GM21786 (cell line): ENCODE measurements around the gene MDH1B.
A peak's percentile ranks its signal among the peaks of the same experiment; 100 is the strongest.
"Not testable (repeated sequence)": the region's sequence is repeated elsewhere in the genome, so short reads cannot be mapped to it uniquely, and the experiment has no call there.

ENCODE experiments used
- ATAC-seq: cut with Tn5 transposase; IDR thresholded peaks from one replicate; pipeline ENCODE4 v1.9.1; 2021; ENCODE audit not compliant: unreplicated experiment

Gene MDH1B

DNA sequence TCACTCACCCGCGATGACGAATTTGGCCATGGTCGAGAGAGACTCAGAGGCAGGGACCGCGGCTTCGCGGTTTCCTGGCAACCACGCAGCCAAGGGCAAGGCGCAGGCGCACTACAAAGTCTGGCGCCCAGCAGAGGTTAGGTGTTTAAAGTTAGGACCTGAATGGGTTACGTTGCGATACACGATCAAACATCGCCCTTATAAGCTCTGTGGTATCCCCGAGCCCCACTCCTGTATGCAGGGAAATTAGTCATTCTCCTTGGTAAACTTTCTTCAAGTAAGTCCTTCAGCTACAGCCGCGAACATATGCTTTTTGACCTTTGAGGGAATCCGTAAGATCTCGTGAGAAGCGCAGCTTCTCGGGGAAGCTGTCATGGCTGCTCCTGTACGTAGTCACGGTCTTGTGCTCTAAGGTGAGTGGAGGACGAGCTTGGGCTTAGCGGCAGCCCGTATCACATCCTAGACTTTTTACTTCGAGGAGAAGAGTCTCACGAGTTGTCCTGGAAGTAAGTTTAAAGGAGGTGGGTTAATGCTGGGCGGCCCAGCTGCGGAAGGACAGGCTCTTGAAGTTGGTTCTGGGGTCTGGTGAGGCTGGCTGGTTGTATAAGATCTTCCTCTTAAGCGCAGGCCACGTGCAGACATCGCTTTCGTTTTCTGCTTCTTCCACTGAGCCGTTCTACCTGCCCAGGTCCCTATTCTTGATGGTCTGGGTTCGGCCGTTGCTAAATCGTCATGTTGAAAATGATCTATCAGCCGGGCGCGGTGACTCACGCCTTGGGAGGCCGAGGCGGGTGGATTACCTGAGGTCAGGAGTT is at the start of gene MDH1B, which contains the start of gene FASTKD2:
TSS of gene MDH1B (minus strand) at position 87 of the 815 bp plus-strand sequence. CDS start at position 30, 57 bp downstream.
TSS of gene FASTKD2 (plus strand) at position 365 of the 815 bp plus-strand sequence. CDS start 1,088 bp downstream, outside the sequence.
- peak; percentile 91 for ATAC-seq

DNA sequence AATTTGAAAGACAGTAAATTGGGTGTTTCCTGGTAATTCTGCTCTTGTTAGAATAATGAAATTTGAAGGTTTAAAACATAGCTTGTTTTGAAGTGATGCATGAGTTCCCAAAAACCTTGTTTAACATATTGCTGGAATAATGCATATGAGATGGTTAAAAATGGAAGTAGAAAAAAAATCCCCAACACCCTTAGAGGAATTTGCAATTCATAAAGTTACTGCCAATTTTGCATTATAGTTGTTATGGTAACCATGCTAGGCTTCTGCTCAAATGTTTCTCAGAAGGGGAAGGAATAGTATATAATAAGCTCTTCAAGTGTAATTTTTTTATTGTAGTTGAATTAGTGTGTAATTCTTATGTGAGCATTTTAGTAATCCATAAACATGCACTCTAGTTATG is 49.4 kb upstream of the MDH1B start:
- ATAC-seq = no peak

DNA sequence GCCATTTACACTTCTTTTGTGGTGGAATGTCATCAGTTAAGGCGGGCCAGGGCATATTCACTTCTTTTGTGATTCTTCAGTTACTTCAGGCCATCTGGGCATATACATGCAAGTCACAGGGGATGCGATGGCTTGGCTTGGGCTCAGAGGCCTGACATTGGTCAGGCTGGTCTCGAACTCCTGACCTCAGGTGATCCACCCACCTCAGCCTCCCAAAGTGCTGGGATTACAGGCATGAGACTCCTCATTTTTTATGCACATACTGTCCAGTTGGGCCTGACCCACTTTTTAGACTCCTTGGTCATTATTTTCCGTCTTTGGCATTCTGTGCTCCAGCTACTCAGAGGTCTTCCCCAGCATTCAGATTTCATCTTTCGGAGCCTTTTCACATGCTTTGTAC is 47.3 kb upstream of the MDH1B start:
- not testable (repeated sequence) for ATAC-seq

DNA sequence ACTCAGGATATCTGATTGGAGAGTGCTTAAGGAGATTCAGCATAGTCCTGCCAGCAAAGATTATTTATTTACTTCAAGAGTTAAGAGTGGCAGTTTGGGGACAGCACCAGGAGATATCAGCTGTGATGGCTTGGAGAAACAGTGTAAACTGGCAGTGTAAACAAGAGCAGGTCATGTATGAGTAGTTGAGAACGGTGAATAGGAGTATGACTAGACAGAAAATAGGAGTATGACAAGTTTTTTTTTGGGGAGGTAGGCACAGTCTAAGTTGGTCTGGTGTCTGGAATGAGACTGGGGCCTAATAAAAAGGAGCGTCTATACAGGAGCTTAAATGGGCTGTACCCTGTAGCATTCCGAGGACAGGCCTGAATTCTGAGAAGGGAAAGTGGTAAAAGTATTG is 42.5 kb upstream of the MDH1B start:
- not testable (repeated sequence) for ATAC-seq

DNA sequence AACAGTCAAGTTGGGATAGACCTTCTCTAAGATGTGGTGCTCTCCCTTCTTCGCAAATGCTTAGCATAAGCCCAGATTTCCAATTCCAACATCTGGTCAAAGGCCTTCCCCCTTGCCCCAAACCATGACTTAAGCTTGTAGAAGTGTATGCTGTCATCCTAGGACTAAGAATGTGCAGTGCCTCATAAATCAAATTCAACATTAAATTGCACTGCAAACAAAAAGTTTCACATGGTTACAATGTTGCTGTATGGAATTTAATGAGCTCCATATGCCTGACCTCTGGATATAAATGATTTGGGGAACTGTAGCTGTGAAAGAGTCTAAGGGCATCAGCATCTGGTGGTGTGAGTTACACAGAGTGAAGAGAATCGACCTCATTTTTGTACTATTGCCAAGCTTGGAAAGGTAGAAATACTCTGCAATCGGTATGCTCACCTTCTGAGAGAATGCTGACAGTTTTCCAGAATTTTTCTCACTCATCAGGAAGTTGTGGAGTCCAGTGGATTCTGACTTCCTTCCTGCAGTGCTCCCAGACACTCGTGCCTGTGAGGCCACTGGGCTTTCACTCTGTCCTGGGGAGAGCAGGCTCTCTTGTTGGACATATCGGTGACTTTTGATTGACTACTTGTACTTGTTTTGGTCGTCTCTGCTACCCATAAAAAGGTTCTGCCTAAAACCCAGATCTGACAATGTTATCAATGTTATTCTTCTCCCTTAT is 40.9 kb upstream of the MDH1B start:
- ATAC-seq = no peak

DNA sequence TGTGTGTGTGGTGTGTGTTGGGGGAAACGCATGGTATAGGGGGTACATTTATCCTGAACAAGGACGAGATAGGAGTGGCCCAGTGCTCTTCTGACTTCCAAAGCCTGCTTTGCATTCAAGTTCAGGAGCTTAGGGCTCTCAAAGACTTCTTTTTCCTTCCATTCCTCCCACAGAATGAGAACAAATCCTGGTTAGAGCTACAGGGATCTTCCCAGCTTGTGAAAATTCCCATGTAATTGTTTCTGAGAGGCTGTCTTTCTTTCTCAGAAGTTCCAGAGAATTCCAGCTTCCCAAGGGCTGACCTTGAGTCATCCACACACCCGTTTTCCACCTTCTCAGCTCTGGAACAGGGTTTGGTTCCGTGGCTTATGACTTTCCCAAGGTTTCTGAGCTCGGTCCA is 39.2 kb upstream of the MDH1B start:
- ATAC-seq = no peak

DNA sequence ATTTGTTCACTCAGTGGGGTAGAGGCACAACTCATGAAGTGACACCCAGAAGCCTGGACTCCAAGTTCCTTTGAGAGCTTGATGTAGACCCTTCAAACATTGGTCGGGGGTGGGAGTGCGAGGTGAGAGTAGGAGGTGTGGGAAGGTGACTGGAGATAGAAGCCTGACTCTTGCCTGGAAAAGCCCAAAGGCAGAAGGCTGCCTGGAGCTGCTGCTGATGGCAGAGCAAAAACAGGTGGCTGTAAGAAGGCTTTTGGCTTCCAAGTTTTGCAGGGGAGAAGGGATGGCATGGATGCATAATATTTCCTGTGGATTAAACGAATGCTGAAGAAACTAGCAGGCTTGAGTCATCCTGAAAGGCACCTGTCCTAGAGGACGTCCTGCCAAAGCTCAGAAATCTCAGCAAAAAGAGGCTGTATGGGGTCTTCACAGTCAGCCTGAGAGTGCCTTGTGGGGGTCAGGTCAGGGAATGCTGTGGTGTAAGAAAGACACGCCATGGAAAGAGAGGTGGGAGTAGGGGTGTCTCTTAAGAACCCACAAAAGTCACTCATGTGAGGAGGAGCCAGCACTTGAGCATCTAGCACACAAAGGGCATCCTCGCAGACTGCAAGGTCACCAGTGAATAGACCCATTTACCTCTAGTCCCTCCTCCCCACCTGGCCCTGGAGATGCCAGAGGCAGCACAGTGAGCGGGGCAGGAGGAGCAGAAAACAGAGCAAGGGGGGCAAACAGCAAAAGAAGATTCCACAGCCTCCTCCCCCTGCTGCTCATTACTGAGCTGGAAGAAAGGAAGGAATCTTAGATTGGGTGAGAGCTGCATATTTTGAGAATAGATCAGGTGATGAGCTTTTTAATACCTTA is 37.8 kb upstream of the MDH1B start:
- no peak for ATAC-seq

DNA sequence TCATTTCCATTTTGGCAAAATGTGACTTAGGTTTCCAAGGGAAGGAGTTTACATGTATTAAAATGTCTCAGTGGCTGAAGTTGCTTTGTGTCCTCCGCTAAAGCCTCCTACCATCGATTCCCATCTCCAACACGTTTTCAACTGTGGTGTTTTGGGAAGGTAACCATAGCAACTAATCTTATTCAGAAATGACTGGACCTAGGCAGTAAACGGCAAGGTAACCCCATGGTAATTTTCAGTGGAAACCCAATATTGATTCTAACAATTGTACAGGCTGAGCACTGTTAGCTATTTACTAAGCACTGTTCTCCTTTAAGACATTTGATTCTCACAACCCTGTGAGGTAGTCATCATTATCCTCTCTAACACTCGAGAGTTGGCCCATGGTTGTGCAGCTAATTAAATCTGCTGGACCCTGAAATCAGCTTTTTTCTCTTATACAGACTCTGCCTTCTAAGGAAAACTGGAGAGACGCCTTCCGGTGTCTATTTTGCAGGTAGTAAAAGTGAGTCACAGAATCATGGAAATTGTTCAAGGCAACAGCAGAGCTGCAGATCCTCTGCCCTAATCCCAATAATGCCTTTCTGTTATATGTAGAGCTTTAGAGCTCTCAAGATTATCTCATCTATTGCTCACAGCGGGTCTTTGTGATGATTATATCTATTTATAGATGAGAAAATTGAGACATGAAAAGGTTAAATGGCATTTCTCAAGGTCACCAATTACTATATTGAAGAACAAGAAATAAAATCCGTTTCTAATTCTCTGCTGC is 36.5 kb upstream of the MDH1B start:
- ATAC-seq = no peak

DNA sequence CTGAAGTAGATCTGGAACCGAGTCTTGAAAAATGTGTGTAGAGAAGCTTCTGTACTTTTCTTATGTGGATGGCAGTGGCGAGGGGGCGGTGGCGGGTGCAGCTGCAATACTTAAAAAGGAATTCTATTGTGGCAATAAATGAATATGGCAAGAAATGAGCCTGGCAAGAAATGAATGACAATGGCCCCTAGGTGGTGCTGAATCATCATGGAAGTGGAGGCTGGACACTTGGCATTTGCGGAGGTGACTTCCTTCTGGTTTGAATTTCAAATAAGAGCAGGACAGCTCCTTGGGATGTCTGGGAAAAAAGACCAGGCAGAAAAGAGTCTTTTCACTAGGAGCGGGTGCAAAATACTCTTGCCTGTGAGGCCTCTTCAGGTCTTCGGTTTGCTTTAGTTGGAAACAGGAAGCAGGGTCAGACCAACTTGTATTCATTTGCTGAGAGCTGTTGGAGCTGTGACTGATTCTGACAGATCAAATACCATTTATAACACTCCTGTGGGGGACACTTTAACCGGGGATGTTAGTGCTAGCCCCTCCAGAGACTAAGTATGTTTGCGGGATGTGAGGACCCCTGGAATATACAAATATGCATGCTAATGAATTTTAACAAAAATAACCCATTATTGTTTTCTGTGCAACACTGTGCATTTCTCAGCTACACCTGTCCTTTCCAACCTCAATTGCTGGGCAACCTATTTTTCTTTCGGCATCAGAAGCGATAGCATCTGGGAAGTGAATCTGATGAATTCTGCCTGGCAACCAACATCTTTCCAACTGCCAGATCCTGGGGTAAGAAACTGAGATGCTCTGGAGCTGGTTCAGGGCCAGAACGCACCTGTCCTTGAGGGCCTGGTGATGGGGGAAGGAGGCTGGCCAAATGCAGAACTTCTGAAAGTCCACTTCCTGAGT is 35.6 kb upstream of the MDH1B start:
- ATAC-seq = peak; percentile 43

DNA sequence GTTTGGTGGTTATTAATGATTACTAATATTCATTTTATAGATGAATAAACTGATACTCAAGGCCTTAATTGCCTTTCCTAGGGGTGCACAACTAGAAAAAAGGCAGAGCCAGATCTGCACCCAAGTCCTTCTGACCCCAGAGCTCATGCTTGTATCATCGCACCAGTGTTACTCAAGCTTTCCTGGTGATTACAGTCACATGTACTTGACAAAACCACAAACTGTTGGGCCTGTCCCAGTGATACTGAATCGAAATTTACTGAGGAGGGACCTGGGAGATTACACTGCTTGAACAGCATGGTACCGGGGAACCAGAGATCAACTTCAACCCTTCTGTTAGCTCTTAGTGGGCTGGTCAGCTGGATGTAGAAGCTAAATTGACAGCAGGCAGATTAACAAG is 34.0 kb upstream of the MDH1B start:
- no peak for ATAC-seq

DNA sequence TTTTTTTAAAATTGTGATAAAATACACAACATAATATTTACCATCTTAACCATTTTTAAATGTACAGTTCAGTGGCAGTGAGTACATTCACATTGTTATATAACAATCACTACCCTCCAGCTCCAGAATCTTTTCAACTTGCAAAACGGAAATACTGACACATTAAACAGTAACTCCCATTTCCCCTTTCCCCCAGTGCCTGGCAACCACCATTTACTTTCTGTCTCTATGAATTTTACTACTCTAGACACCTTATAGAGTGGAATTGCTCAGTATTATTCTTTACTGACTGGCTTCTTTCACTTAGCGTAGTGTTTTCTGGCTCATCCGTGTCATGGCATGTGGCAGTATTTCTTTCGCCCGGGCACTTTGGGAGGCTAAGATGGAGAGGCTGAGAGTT is 32.9 kb upstream of the MDH1B start:
- ATAC-seq = peak; percentile 82

DNA sequence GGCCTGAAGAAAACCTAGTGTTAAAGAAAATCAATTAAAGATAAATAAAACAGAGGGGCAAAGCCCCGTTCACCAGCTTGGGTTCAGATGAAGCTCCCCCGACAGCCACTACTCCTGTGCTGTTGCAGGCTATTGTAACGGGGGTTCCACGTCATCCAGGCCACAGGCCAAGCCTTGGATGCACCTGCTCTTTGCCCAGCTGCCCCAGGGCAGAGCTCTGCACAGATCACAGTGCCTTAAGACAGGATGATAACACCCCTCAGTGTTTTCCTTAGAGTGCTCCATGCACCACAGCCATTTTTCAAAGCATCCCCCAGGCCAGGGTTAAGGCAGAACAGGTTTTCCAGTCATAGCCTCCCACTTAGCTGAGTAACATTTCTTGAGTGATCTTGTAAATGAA is 32.2 kb upstream of the MDH1B start:
- ATAC-seq = no peak

DNA sequence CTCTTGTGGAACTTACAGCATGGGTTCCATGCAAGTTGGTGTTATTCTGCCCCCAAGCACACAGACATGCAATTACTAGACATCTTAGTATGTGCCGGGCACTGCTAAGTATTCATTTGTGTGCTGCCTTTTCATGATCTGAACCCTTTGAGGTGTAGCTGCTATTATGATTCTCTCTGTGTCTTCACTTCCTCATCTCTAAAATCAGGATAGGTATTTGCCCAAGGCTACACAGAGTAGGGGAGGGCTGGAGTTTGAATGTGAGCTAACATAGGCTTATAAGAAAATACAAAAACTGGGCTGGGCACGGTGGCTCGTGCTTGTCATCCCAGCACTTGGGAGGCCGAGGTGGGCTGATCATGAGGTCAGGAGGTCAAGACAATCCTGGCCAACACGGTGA is 27.5 kb upstream of the MDH1B start:
- ATAC-seq = no peak

DNA sequence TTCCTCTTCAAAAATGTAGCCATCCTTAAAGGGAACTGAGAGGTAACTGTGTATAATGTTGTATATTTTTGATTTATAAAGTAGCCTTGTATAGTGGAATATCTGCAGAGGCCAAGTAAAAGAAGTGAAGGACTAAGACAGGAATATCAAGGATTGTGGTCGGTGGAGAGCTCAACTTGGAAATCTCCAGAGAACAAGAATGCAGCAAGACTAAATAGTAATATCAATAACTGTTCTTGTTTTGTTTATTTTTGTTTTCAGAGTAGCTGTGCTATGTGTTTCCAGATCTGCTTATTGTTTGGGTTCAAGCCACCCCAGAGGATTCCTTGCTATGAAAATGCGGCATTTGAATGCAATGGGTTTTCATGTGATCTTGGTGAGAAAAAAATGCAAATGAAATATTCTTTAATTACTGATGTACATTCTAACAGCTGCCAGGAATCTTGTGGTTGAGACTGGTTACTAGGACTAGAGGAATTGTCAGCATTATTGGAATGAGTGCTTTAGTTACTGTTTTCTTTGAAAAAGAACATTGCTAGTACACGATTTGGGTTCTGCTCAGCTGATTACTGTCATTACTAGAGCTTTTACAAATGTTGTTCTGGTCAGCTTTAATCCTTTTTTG is 25.3 kb upstream of the MDH1B start:
- ATAC-seq = no peak

DNA sequence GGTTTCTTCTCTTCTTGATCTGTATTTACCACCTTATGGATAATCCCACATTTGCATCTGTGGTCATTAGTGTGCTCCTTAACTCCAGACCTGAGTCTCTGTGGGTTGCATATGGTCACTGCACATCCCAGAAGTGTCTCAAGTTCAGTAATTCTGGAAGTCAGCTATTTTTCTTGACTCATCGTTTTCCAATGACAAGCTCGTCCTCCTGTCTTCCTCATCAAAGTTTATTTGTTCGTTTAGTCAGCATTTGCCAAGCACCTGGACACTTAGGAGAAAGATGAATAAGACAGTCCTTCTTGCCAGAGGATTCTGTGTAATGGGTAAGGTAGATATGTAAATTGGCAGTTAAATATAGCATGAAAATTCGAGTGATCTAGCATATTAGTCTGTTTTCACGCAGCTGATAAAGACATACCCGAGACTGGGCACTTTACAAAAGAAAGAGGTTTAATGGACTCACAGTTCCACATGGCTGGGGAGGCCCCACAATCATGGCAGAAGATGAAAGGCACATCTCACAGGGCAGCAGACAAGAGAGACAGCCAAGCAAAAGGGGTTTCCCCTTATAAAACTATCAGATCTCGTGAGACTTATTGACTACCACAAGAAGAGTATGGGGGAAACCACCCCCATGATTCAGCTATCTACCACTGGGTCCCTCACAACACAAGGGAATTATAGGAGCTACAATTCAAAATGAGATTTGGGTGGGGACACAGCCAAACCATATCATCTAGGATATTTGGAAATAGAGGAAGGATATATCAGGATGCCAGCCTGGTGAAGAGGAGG is 19.6 kb upstream of the MDH1B start:
- ATAC-seq = no peak

DNA sequence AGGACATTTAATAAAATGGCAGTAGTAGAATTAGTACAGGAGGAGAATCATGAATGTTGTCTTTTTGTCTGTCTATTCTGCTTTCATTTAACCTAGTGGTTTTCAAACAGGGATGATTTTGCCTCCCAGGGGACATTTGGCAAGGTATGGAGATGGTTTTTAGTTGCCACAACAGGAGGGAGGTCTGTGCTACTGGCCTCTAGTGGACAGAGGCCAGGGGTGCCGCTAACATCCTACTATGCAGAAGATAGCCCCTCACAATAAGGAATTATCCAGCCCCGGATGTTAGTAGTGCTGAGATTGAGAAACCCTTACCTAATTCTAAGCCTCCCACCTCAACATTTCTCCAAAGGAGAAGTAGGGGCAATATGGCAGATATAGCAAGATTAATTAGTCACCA is 18.6 kb upstream of the MDH1B start:
- no peak for ATAC-seq

DNA sequence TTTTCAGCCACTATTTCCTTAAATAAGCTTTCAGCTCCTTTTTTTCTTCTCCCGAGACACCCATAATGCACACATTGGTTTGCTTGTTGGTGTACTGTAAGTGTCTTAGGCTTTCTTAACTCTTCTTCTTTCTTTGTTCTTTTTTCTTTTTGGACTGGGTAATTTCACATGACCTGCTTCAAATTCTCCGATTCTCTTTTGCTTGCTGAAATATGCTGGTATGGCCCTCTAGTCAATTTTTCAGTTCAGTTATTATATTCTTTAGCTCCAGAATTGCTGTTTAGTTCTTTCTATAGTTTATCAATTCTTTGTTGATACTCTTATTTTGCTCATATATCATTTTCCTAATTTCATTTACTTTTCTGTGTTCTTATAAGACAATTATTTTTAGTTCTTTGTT is 15.5 kb upstream of the MDH1B start:
- ATAC-seq = no peak

DNA sequence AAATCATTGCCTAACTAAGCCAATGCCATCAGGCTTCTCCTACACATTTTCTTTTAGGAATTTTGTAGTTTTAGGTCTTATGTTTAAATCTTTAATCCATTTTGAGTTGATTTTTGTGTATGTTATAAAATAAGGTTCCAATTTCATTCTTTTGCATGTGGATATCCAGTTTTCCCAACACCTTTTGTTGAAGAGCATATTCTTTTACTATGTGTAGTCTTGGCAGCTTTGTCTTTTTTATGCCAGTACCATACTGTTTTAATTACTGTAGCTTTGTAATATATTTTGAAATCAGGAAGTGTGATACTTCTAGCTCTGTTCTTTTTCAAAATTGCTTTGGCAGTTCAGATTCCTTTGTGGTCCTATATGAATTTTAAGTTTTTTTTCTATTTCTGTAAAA is 11.3 kb upstream of the MDH1B start:
- no peak for ATAC-seq
